Tibial nerve (tissue), 4 donors: ENCODE data around the gene AUTS2.

ENCODE experiments used
- EP300 ChIP-seq, 2 donors: sonication (generic); formaldehyde crosslinking; IDR thresholded peaks; one replicate each; pipeline ENCODE4 v1.6.1; 2017; ENCODE audit warnings: antibody characterized with exemption in 2 of 2, mild to moderate bottlenecking in 1 of 2
- POLR2A ChIP-seq, 2 donors: fragments of 450-650 bp; IDR thresholded peaks; one replicate each; pipeline ENCODE4 v1.6.1; 2017; ENCODE audit warnings: antibody characterized with exemption in 2 of 2, mild to moderate bottlenecking in 2 of 2, moderate library complexity in 2 of 2
- TF ChIP-seq, protein P1 (sequence below), 5 experiments: fragments of 200-600 bp in 3 of 5; fragments of 450-650 bp in 2 of 5; sonication (generic) in 3 of 5; IDR thresholded peaks; one replicate each; pipeline ENCODE4 v1.5.1; 2016 to 2019; ENCODE audit warnings: antibody characterized with exemption in 5 of 5, mild to moderate bottlenecking in 3 of 5, moderate library complexity in 2 of 5

DNA sequence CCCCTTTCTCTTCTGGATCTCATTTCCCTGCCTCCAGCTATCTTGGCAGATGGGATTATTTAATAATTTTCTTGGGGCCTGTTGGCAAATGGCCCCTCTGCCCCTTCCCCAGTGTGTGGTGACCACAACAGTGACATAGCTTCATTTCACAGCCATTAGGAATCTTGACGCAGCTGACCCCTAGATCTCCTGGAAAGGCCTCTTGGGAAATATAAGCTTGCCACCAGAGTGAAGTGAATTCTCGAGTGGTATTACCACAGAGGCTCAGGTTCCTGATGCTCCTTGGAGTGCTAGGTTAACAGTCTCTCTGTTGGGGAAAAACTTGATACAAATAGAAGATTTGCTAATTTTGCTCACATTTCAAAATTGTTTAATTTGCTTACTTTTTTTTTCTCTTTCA, 57.8 kb downstream of the AUTS2 start:
- TF ChIP-seq POLR2A (IDR thresholded peaks at IDR 0.05), result no peak
- no peak for TF ChIP-seq EP300 (IDR thresholded peaks at IDR 0.05)
- TF ChIP-seq, protein P1, sequence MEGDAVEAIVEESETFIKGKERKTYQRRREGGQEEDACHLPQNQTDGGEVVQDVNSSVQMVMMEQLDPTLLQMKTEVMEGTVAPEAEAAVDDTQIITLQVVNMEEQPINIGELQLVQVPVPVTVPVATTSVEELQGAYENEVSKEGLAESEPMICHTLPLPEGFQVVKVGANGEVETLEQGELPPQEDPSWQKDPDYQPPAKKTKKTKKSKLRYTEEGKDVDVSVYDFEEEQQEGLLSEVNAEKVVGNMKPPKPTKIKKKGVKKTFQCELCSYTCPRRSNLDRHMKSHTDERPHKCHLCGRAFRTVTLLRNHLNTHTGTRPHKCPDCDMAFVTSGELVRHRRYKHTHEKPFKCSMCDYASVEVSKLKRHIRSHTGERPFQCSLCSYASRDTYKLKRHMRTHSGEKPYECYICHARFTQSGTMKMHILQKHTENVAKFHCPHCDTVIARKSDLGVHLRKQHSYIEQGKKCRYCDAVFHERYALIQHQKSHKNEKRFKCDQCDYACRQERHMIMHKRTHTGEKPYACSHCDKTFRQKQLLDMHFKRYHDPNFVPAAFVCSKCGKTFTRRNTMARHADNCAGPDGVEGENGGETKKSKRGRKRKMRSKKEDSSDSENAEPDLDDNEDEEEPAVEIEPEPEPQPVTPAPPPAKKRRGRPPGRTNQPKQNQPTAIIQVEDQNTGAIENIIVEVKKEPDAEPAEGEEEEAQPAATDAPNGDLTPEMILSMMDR (IDR thresholded peaks at IDR 0.05), result no peak
